ENCODE results near the gene FOXD2.
"Not testable (repeated sequence)": the region's sequence is repeated elsewhere in the genome, so short reads cannot be mapped to it uniquely, and the experiment has no call there.

FOXD2 gene

DNA sequence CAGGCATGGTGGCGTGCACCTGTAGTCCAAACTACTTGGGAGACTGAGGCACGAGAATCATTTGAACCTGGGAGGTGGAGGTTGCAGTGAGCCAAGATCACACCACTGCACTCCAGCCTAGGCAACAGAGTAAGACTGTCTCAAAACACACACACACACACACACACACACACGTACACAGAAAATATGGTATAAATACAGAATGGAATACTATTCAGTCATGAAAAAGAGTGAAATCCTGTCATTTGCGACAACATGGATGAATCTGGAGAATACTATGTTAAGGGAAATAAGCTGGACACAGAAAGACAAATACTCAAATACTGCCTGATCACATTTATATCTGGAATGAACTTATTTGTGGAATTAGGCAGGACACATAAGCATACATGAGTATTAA, 18.4 kb downstream of the FOXD2 start:
- no peak for TF ChIP-seq CTCF (IDR thresholded peaks at IDR 0.05; ENCODE audit: low read depth, low read length)
- H3K4me3 ChIP-seq (ENCODE audit: low read depth, low read length), result no peak overlapping the region

- H3K4me3 ChIP-seq (ENCODE audit: low read depth, low read length), result not testable (repeated sequence)
Observed at GRCh38 chr1:47457547-47457946, 19.7 kb downstream of the FOXD2 start.

DNA sequence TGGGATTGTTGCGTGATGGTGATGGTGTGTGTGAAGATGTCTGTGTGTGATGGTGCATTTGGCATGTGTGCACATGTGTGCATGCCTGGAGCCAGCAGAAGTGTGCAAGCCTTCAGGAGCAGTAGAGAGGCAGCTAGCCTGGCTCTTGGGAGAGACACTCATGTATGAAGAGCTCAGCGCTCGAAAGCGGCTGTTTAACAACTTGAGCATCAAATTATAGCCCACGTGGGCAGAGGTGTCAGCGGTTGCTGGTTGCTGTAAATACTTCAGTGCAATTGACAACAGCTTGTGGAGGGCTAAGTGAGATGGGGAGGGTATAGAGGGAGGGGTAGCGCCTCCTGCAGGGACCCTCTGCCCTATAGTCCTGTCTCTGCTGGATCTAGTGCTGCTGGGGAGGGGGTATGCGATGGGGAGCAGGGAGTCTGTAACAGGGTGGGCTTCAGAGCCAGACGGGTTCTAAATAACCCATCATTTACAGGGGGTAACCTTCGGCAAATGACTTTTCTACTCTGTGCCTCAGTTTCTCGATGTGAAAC, 21.5 kb downstream of the FOXD2 start:
- TF ChIP-seq CTCF (IDR thresholded peaks at IDR 0.05; ENCODE audit: low read depth, low read length), result no peak
- no peak overlapping the region for H3K4me3 ChIP-seq (ENCODE audit: low read depth, low read length)

DNA sequence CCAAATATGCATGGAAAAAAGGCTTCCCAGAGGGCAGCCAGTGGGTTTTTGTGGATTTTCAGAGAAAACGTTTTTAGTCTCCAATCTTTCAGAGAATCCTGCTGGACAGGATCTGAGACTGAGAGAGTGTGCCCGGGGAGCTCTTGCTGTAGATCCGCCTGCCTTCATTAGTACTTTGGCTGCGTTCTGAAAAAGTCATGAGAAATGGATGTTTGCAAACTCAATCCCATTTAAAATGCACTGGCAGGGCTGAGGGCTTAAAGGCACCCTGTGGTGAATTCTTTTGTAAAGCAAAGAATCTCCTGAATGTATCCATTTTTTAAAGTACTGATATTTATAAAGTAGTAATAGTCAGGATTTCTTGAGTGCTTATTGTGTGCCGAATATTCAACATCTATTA, 22.2 kb downstream of the FOXD2 start:
- no peak for TF ChIP-seq CTCF (IDR thresholded peaks at IDR 0.05; ENCODE audit: low read depth, low read length)
- no peak overlapping the region for H3K4me3 ChIP-seq (ENCODE audit: low read depth, low read length)

- H3K4me3 ChIP-seq (ENCODE audit: low read depth, low read length), result no peak overlapping the region
- no peak for TF ChIP-seq CTCF (IDR thresholded peaks at IDR 0.05; ENCODE audit: low read depth, low read length)
Observed at GRCh38 chr1:47460456-47460855, 22.6 kb downstream of the FOXD2 start.

DNA sequence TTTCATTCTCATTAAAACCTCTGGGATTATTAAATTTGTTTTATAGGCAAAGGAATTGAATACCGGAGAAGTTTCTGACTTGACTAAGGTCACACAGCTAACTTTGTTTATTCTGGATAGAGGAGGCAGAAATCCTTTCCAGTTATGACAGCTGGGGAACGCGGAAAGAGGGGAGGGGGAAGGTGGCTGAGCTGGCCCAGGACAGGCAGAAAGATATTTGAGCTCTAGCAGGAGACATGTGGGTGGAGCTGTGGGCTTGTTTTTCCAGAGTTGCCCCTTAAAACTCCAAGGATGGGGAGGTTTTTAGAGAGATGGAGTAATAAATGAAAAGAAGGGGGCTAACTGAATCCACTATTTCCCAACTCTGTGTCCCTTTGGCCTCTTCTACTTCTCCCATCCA, 27.8 kb downstream of the FOXD2 start:
- TF ChIP-seq CTCF (IDR thresholded peaks at IDR 0.05; ENCODE audit: low read depth, low read length), result no peak
- no peak overlapping the region for H3K4me3 ChIP-seq (ENCODE audit: low read depth, low read length)

DNA sequence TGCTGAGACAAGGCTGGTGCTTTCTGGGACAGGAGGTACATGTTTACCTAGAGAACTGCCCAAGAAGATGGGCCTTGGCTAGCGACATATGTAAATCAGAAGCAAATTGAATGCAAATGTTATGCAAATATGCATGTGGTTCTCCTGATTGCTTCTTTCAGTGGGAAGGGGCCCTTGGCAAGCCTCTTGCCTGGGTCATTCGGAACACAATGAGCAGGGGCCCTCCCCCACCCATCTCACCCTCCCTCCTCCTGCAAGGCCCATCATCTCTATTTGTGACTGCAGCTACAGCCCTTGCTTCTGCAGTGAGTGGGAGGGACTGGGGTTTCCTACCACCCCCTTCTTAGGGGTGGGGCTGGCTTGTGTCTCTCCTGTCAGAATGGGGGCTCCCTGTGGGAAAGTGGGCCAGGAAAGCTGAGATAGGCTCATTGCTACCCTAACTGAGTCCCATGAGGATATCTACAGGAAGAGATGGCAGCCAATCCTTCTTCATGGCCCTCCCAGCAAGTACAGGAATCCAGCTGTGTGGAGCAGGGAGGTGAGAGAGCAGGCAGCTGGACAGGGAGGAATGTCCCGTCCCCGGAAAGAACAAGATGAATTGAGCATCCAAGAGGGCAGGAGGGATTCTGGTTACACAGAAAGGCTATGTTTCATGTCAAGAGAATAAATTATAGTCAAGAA, 31.0 kb downstream of the FOXD2 start:
- no peak overlapping the region for H3K4me3 ChIP-seq (ENCODE audit: low read depth, low read length)
- no peak for TF ChIP-seq CTCF (IDR thresholded peaks at IDR 0.05; ENCODE audit: low read depth, low read length)

- H3K4me3 ChIP-seq (ENCODE audit: low read depth, low read length), result no peak overlapping the region
- TF ChIP-seq CTCF (IDR thresholded peaks at IDR 0.05; ENCODE audit: low read depth, low read length), result no peak
Observed at GRCh38 chr1:47469390-47469759, 31.5 kb downstream of the FOXD2 start.

Data from WI38 (cell line).